GM12878 (cell line): ENCODE data around the gene TOMM40. TPM values are rescaled to one million over a fixed set of nuclear protein-coding genes. Genes with fewer than 3 reads are reported as not detected.

Experiments used
- ATF7 ChIP-seq: fragments of 450-650 bp; IDR thresholded peaks from 2 replicates; pipeline ENCODE4 v1.6.1; 2016; ENCODE audit warnings: low read depth, mild to moderate bottlenecking
- BCLAF1 ChIP-seq: fragments of 450-650 bp; IDR thresholded peaks from 2 replicates; pipeline ENCODE4 v1.6.1; 2017; ENCODE audit warnings: antibody characterized with exemption, mild to moderate bottlenecking, moderate library complexity
- CEBPB ChIP-seq, 2 experiments: fragments of 150-350 bp in 1 of 2; IDR thresholded peaks; 2 replicates each; pipeline ENCODE4 v1.6.1; 2012 to 2014; ENCODE audit warnings: low read depth in 2 of 2, low read length in 2 of 2, borderline replicate concordance in 1 of 2, inconsistent platforms in 1 of 2
- CHD4 ChIP-seq: fragments of 200-600 bp; sonication (generic); IDR thresholded peaks from 2 replicates; pipeline ENCODE4 v1.6.1; 2016; ENCODE audit warnings: mild to moderate bottlenecking
- CREM ChIP-seq: IDR thresholded peaks from 2 replicates; pipeline ENCODE4 v1.6.1; 2014; ENCODE audit warnings: antibody characterized with exemption, low read depth
- E2F4 ChIP-seq: IDR thresholded peaks from 2 replicates; pipeline ENCODE4 v1.6.1; 2012; ENCODE audit warnings: low read depth, low read length, improper control_type of control experiment
- HCFC1 ChIP-seq: fragments of 150-350 bp; IDR thresholded peaks from 2 replicates; pipeline ENCODE4 v1.6.1; 2014; ENCODE audit warnings: low read length
- IRF3 ChIP-seq: fragments of 450-650 bp; IDR thresholded peaks from 2 replicates; pipeline ENCODE4 v1.6.1; 2014; ENCODE audit warnings: mild to moderate bottlenecking
- IRF4 ChIP-seq: IDR thresholded peaks from 2 replicates; pipeline ENCODE4 v1.6.1; 2011; ENCODE audit warnings: low read depth, low read length
- KAT2A ChIP-seq: conservative IDR thresholded peaks from 2 replicates; pipeline ENCODE4 v1.6.1; 2011; ENCODE audit warnings: low read depth, low read length; ENCODE audit not compliant: control insufficient read depth
- KDM1A ChIP-seq: fragments of 200-600 bp; sonication (generic); IDR thresholded peaks from 2 replicates; pipeline ENCODE4 v1.6.1; 2016; ENCODE audit warnings: borderline replicate concordance
- KLF5 ChIP-seq: fragments of 450-650 bp; IDR thresholded peaks from 2 replicates; pipeline ENCODE4 v1.6.1; 2014; ENCODE audit warnings: mild to moderate bottlenecking; ENCODE audit not compliant: partially characterized antibody
- PML ChIP-seq: IDR thresholded peaks from 2 replicates; pipeline ENCODE4 v1.6.1; 2012; ENCODE audit warnings: low read length, inconsistent platforms
- RB1 ChIP-seq: fragments of 450-650 bp; formaldehyde crosslinking; IDR thresholded peaks from 2 replicates; pipeline ENCODE4 v1.6.1; 2017; ENCODE audit warnings: mild to moderate bottlenecking, borderline replicate concordance
- REST ChIP-seq: IDR thresholded peaks from 2 replicates; pipeline ENCODE4 v1.6.1; 2012; ENCODE audit warnings: mild to moderate bottlenecking, low read depth, low read length
- SMC3 ChIP-seq: IDR thresholded peaks from 2 replicates; pipeline ENCODE4 v1.6.1; 2011; ENCODE audit warnings: low read length, improper control_type of control experiment, borderline replicate concordance
- TBL1XR1 ChIP-seq: IDR thresholded peaks from 2 replicates; pipeline ENCODE4 v1.6.1; 2012; ENCODE audit warnings: low read depth, low read length, improper control_type of control experiment
- TCF12 ChIP-seq: IDR thresholded peaks from 2 replicates; pipeline ENCODE4 v1.6.1; 2011; ENCODE audit warnings: low read depth, mild to moderate bottlenecking, low read length
- TCF7 ChIP-seq: IDR thresholded peaks from 2 replicates; pipeline ENCODE4 v1.6.1; 2014; ENCODE audit warnings: antibody characterized with exemption, borderline replicate concordance
- USF2 ChIP-seq: IDR thresholded peaks from 2 replicates; pipeline ENCODE4 v1.6.1; 2011; ENCODE audit warnings: low read depth, low read length, improper control_type of control experiment, borderline replicate concordance
- YBX1 ChIP-seq: fragments of 450-650 bp; IDR thresholded peaks from 2 replicates; pipeline ENCODE4 v1.6.1; 2016; ENCODE audit warnings: antibody characterized with exemption
- ZNF217 ChIP-seq: fragments of 450-650 bp; IDR thresholded peaks from 2 replicates; pipeline ENCODE4 v1.6.1; 2017; ENCODE audit warnings: antibody characterized with exemption, mild to moderate bottlenecking
- polyA plus RNA-seq, 11 experiments: library from polyadenylated mRNA; depleted of rRNA in 4 of 11; unstranded in 6 of 11; stranded (reverse) in 5 of 11; fragments of >200 nt; fragmentation: Nextera tagmentation in 4 of 11; fragmentation: Illumina TruSeq in 1 of 11; extraction: Ambion mirVana in 4 of 11; extraction: Trizol in 1 of 11; gene quantifications; 1 replicate in 1 of 11; 2 replicates in 10 of 11; pipeline versions ENCODE4 v1.2.1 to v1.2.3, GENCODE V29; 2011 to 2016; ENCODE audit warnings: inconsistent platforms in 2 of 11, missing spikeins in 2 of 11, low read depth in 1 of 11
- total RNA-seq, 4 experiments: library from RNA; depleted of rRNA in 3 of 4; stranded (reverse); fragments of >200 nt in 3 of 4; fragmentation: Illumina TruSeq in 1 of 4; extraction: Trizol in 1 of 4; gene quantifications; 2 replicates each; pipeline versions ENCODE4 v1.2.1 to v1.2.3, GENCODE V29; 2013 to 2021

TOMM40 gene
- total and polyA plus RNA-seq, 10 of the 15 experiments (the other 5 are each of a cell fraction or from before 2014, with no cell fraction given), result 0.85 to 221 (median 99.9) TPM

- TF ChIP-seq BCLAF1 (no peak), HCFC1 (no peak), KDM1A (no peak), IRF3 (no peak), CHD4 (no peak), E2F4 (no peak), PML (no peak), CEBPB (IDR thresholded peaks at IDR 0.05; ENCODE audit: borderline replicate concordance in 1 of 2, low read depth in 2 of 2, low read length in 2 of 2) (no peak), KLF5 (no peak), CREM (no peak), ATF7 (no peak), RB1 (0 out of 2 replicates have a peak, but pooled peaks have one; percentile 60), IRF4 (no peak), TCF7 (no peak), YBX1 (no peak), KAT2A (no peak), TBL1XR1 (no peak), ZNF217 (no peak), SMC3 (peak; percentile 70; the same call in 1 of the 2 replicates), REST (no peak), USF2 (no peak), TCF12 (no peak)
Observed at GRCh38 chr19:44951179-44952159, 60.4 kb downstream of the TOMM40 start (continued).
